HG03558 (cell line): Measurements from ENCODE around the gene PAX7.
"Not testable (repeated sequence)": the region's sequence is repeated elsewhere in the genome, so short reads cannot be mapped to it uniquely, and the experiment has no call there.

Experiments used
- ATAC-seq: cut with Tn5 transposase; IDR thresholded peaks from one replicate; pipeline ENCODE4 v1.9.1; 2021; ENCODE audit warnings: moderate number of reproducible peaks; ENCODE audit not compliant: unreplicated experiment; ENCODE audit errors: extremely low read depth

The PAX7 gene

DNA sequence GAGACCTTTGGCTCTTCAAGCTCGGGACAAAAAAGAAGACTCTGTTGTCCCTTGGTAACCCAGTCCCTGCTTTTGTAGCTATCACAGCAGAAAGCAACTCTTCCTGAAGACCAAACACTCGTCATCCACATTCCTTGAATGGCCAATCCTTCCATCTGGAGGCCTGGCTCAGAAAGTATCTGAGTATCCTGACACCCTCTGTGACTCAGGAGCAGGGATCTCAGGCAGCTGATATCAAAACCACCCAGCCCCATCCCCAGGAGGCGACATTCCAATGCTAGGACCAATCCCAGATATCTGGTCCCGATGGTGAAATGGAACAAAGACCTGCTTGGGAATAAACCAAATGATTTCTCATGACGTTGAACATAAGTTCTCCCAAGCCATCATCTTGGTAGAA is 116.3 kb downstream of the PAX7 start:
- no peak for ATAC-seq

DNA sequence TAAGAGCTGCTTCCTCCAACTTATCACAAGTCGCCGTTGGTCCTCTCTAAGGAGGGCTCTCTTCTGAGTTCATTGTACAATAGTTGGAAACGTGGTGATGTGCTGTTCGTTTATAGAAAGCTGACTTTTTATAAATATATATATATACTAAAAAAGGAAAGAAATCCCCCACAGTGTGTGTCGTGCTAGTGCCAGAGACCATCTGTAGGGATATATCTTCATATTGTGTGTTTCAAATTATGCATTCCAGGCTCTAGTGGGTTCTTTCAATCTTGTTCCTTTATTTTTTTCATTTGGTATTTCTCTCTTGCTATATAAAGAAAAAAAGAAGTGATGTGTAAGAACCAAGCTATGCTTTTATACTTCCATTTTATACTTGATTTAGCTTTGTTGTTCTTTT is 117.0 kb downstream of the PAX7 start:
- no peak for ATAC-seq

DNA sequence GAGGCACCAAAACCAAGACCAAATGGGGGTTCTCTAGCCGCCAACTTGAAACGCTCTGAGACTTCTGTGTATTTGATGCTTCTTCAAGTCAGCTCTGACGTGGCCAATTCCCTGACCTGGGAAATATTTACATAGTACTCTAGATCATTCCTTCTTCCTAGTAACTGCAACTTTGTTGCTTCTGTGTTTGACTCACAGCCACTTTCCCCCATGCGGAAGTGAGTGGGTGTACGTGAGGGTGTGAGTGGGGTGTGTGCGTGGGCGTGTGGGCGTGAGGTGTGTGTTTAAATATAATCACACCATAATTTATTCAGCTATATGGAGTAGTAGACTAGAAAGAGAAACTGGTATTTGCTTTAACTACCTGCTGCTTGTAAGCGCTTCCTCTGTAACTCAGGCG is 117.8 kb downstream of the PAX7 start:
- no peak for ATAC-seq

DNA sequence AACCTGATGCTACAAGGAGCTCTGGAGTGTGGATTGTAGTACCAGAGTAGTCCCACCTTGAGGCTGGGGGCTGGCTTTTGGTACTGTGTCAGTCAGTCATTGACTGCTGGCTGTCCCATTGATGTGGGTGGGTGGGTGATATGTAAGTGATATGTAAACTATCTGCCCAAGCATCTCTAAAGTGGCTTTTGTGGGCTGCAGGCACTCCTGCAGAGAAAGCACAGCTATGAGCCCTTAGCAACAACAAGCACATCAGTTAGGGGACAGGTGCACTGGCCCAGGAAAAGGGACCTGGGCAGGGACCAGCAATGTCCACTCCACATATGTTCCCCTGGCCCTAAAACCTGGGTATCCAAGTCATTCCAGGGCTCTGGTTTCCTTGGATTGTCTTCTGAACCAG is 118.9 kb downstream of the PAX7 start:
- ATAC-seq = no peak

DNA sequence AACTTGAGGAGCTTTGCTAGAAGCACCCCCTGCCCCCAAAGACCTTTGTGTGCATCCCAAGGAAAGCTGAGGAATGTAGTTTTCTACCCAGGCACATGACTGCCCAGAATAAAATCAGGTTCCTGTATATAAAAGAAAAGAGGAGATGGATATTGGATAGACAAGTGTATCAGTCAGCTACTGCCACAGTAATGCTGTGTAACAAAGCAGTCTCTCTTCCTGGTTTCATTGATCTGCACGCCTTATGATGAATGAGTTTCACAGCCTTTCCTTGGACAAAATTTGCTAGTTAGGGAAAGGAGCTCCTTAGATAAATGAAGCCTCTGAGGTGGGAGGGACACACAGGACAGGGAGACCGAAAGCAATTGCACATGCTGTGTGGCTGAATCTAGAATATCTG is 120.0 kb downstream of the PAX7 start:
- ATAC-seq = no peak

DNA sequence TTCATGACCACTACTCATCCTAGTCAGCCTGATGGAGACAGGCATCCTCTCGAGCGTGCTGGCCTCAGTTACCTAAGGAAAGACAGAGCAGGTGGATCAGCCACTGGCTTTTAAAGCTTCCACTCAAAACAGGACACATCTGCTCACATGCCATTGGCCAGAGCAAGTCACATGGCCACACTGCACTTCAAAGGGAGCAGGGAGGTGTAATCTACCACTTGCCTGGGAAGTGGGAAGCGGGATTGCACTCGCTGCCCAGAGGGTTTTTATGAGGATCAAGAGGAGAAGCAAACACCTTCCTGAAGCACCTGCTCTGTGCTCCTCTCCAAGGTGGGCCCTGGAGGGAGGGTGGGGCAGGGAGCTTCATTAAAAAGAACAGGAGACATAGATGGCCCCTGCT is 120.8 kb downstream of the PAX7 start:
- no peak for ATAC-seq

DNA sequence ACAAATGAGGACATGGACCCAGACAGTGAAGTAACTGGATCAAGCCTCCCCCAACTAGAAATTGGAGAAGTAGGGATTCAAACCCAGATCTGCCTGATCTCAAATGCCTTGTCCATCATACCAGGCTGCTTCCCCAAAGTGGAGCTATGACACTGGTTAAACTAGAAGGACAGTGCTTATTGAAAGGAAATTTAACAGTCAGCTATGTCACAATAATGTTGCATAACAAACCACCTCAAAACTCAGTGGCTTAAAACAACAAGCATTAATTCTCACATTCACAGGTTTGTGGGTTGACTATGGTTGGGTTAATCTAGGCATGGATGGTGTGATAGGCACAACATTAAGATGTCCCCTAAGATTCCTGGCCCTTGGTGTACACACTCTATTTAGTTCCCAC is 121.8 kb downstream of the PAX7 start:
- no peak for ATAC-seq

DNA sequence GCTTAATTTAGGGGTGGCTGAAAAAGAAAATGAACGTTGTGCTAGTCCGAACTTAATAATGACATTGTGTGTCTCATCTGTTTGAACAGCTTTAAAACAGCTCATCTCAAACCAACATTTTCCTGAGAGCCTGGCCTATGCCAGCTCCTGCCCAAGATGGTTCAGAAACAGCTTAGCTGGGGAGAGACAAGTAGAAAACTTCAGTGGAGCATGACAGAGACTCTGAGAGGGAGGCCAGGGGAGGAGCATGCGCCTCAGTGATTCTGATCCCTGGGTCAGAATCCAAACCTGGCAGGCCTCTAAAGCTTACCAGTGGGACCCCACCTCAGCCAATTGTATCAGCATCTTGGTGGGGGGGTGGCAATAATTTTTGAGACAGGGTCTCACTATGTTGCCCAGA is 129.5 kb downstream of the PAX7 start:
- no peak for ATAC-seq

DNA sequence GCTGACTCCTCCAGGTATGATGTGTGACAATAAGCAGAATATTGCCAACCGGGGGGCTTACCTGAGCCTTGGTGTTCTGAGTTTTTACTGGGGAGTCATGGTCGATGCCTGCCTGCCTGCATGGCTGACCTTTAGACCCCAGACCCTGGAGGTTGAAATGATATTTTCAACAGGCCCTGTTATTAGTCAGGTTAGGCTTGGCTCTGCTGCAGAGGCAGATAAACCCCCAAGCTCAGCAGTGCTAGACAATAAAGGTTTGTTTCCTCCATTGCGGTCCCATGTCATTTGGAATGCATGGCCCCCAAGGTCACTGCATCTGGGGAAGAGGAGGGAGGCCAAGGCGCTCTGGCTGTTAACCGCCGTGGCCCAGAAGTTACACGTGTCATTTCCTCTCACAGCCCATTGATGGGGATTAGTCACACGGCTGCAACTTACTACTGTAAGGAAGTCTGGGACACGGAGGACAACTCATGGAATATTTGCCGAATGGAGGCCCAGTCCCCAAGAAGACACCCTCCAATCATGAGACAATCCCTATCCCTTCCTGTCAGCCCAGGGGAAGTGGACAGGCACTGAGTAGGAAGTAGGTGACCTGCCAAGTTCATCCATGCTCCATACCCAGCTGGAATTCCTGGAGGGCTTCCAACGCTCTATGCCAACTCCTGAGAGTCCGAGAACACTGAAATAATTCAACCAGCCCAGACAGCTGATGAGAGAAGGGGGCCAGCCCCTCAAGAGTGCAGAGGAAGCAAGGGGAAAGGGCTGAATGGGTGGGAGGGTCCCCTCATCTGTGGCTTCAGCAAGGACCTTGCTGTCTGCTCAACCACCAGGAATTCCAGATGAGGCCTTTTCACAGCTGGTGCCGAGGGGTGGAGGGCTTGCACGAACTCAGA is 131.5 kb downstream of the PAX7 start:
- no peak for ATAC-seq

DNA sequence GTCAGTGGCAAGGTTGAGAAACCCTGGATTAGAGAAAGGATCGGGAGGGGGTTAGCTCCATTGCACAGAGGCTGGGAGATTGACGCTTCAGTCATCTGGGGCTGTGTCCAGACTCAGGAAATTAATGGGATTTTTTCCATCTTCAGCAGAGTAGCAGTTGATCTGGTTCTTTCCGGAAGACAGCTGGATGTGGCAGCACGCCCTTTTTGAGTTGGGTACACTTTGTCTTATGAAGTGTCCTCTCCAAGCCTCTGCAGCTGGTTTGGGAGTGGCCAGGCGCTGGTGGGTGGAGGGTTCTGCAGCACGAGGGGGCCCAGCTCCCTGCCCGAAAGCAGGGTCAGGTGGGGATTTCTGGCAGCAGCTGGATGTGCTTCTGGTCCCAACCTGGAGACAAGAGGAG is 133.7 kb downstream of the PAX7 start:
- ATAC-seq = no peak

DNA sequence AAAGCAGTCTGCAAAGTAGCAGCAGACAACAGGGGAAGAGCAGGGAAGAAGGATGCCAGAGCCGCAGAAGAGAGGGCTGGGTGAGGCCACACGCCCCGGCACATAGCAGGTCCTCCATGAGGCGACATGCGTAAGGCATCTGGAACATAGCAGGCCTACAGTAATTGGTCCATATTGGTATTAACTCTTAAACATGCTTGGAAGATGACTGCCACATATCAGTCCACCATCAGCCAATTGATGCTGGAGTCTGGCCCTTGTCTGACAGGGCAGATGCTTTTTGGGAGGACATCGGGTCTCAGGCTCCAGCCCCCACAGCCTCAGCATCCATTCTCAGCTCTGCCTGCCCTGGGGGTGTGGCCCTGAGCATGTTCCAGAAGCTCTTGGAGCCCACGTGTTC is 135.1 kb downstream of the PAX7 start:
- no peak for ATAC-seq

DNA sequence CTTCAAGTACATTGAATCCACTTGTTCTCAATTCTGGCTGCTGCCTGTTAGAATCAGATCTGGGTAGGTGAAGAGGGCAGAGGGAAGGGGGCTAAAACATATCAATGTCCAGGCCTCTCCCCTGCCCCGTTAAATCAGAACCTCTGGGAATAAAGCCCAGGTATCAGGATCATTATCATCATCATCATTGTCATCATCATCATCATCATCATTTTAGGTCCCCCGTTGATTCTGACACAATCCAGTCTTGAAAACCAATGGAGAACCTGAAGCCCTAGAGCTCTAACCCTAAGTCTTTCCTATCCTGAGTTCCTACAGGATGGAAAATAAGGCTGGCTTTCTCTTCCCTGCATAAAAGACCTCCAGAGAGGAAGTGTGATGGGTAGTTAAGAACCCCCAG is 135.7 kb downstream of the PAX7 start:
- ATAC-seq = no peak

DNA sequence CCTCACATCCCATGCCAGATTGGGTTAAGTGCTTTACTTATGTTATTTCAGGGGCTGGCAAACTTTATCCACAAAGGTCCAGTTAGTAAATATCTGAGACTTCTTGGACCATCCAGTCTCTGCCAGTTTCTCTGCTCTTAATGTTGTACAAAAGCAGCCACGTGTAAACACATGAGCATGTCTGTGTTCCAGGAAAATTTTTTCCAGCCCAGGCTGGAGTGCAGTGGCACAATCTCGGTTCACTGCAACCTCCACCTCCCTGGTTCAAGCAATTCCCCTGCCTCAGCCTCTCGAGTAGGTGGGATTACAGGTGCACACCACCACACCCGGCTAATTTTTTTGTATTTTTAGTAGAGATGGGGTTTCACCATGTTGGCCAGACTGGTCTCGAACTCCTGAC is 136.9 kb downstream of the PAX7 start:
- ATAC-seq = not testable (repeated sequence)

DNA sequence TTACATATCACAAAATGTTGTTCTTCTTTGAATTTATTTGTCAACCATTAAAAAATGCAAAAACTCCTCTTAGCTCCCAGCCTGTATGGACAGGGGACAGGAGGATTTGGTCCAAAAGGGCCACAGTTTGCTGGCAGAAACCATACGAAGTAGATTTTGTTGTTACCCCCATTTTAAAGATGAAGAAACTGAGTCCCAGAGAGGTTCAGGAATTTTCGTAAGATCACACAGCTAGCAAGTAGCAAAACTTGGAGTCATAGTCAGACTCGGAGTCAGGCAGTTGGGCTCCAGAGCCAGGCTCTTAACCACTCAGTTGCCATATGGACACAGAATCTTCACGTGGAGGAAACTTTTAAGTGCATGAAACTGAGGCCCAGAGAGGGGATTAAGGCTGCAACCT is 137.4 kb downstream of the PAX7 start:
- no peak for ATAC-seq

DNA sequence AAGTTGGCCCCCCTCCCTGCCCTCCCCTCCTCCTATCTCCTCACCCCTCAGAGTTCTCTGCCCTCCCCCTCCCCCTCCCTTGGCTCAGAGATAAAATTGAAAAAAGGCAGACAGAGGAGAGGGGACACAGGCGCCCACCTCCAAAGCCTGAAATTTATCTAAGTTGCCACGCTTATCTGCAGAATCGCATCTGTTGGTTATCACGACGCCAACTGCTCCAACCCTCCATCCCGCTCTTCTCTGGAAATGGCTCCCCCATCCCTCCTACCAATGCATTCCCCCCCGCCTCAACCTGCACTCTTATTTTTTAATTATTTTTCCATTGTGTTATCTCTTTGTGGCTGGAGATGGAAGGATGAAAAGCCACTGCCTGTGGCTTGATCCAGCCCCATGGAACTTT is 138.5 kb downstream of the PAX7 start:
- ATAC-seq = no peak

DNA sequence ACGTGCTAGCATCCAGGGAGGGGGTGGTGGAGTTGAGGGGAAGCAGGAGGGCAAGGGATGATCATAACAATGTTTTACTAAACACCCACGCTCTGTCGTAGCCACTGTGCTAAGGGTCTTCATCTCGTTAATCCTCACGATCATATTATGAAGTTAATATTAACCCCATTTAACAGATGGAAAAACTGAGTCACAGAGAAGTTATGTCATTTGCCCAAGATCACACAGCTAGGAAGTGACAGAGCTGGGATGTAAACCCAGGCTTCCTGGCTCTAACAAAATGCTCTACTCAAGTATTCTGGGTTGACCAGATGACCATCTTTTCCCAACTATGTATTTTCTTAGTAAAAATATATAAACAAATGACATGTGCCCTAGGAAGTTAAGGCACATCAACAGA is 140.2 kb downstream of the PAX7 start:
- no peak for ATAC-seq

DNA sequence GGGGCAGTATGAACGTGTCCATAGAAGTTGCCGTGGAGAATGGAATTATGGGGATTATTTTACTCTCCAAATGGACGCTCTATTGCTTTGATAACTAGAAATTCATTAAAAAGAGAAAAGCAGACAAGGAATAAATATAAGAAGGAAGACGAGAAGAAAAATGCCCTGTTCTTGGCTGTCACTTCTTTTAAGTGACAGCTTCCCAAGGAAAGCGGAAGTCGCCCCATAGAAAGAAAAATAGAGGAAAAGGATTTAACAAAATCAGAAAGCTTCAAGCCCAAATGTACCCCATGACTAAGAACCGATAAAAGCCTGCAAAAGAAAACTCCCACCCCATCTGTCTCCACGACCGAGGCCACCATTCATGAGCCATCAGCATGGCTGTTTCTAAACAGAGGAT is 143.1 kb downstream of the PAX7 start:
- no peak for ATAC-seq

DNA sequence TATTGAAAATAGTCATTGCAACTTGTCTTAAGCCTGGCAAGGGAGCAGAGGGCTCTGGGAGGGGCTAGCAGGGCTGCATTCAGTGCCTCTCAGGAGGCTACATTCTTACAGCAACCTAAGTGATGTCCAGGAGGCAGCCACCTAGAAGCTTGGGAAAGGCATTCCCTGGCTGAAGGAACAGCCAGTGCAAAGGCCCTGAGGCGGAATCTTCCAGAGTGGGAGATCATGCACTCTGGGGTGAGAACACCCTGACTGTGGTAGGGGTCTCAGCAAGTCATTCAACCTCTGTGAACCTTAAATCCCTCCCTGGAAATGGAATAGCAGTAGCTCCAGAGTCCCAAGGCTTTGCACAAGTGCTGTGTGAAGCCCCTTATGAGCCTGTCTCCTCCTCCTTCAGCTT is 144.7 kb downstream of the PAX7 start:
- ATAC-seq = no peak

DNA sequence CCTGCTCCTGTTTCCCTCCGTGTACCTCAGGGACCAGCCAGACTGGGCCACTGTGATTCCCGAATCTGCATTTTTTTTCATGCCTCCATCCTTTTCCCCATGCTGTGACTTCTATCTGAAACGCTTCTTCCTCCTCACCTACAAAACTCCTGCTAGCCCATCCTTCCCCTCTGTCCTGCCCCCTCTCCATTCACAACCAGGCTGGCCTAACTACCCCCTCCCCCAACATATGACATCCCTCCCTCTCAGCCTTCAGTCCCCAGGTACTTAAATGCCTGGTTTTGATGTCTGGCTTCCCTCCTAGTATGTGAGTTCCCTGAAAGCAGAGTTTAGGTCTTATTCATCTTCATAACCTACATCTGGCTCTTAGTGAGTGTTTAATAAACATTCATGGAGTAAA is 146.1 kb downstream of the PAX7 start:
- ATAC-seq = no peak

DNA sequence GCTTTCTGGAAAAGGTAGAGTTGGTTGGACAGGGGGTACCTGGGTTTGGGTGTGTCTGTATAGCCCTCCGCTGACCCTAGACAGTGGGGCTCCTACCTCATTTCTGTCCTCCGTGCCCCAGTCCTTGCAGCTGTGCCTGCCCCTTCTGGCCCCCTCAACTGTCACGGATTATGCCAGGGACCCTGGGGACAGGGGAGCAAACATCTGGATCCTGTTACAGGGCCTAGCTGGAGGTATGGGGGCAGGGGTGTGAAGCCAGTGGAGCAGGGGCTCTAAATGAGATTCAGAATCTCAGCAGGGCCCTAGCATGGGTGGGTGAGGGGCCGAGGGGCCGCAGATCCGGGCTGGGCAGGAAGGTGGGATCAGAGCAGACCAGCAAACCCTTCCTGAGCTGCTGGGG is 147.8 kb downstream of the PAX7 start:
- no peak for ATAC-seq

DNA sequence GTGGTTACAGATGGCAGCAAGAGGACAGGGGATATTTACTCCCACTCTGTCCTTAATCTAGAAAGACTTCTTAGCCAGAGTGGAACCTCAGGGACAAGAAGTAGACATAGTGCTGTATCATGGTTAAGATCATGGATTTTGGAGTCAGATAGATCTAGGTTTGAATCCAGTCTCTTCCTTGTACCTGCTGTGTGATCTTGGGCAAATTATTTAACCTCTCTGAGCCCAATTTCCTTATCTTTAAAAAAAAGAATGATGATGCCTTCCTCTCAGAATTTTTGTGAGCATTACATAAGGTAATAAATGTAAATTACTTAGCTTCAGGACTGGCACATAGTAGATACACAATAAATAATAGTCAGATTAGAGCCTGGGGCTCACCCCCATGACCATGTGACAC is 150.4 kb downstream of the PAX7 start:
- no peak for ATAC-seq

DNA sequence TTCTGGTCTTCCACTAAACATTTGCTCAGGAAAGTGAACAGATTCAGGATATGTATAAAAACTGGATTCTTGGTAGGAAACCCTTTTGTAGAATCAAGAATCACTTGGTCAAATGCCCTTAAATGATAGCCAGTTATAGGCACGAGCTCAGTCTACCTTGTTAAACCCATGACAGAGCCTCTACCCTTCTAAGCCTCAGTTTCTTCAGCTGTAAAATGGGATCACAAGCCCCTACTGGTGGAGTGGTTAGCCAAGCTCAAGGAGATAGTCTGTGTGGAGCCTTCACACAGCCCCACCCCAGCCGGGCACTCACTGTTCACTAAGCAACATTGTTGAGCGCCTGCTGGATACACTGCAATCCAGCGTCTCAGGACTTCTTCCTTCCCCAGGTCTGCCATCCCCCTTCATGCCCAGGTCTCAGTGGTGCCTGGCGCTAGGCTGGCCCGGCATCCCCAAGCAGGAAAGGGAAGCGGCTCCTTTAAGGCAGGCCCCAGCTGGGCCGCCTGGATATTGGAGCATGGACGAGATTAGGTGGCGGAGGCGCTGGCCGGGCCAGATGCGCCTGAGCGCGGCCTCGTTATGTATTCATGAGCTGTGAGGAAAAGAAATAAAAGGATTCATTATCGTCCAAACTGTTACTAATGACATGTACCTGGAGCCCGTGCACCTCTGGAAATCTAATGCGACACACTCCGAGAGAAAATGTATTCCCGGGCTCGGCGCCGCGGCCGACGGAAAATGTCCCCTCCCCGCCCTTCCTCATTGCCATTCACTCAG is 153.2 kb downstream of the PAX7 start:
- no peak for ATAC-seq
